Mucosa of descending colon (tissue), 3 donors: ENCODE measurements around the gene AP5S1. TPM values are rescaled to one million over a fixed set of nuclear protein-coding genes. Genes with fewer than 3 reads are reported as not detected.
"Not testable (repeated sequence)": the region's sequence is repeated elsewhere in the genome, so short reads cannot be mapped to it uniquely, and the experiment has no call there.

Experiments
- ATAC-seq: fragments of 200-7000 bp; cut with Tn5 transposase; one replicate; pipeline ENCODE4 v1.9.1; 2020; ENCODE audit warnings: mild to moderate bottlenecking, moderate library complexity
- DNase-seq, 3 donors: peaks; one replicate each; pipeline ENCODE4 v3.0.0-alpha.2; 2020
- H3K36me3 ChIP-seq: fragments of 200-600 bp; one replicate; pipeline ENCODE4 v1.8.0; 2021; ENCODE audit warnings: low read depth, mild to moderate bottlenecking
- H3K4me1 ChIP-seq: fragments of 200-600 bp; one replicate; pipeline ENCODE4 v1.8.0; 2021; ENCODE audit warnings: low read depth, mild to moderate bottlenecking
- H3K4me3 ChIP-seq: fragments of 200-600 bp; one replicate; pipeline ENCODE4 v1.8.0; 2021; ENCODE audit warnings: mild to moderate bottlenecking
- H3K9me3 ChIP-seq: fragments of 200-600 bp; one replicate; pipeline ENCODE4 v1.8.0; 2021; ENCODE audit warnings: mild to moderate bottlenecking
- CTCF ChIP-seq: fragments of 200-600 bp; IDR thresholded peaks from one replicate; pipeline ENCODE4 v1.8.0; 2022; ENCODE audit warnings: antibody characterized with exemption, mild to moderate bottlenecking
- intact Hi-C, 2 donors: fragments of 100-400 bp; cut with DNase I in 1 of 2; cut with micrococcal nuclease in 1 of 2; formaldehyde crosslinking; loops; one replicate each; pipeline versions ENCODE4 v1.11.0 to v1.11.1; 2022; cut with DNase I, micrococcal nuclease
- total RNA-seq, 3 donors: library from RNA; stranded (reverse); fragmentation: NEBNext Ultra II Directional in 2 of 3; extraction: Animal tissue kit (Norgen Biotek cat#: 25700) in 2 of 3; gene quantifications; one replicate each; pipeline versions ENCODE4 v1.2.1 to v1.2.4, GENCODE V29; 2021 to 2023
- donor health status: DM: no; HTN: no; CAD: no; lungs with moderate emphysema.
- donor health status: DM: no; HTN: no; CAD: no.
- donor health status: DM: no; HTN: yes; CAD: no.

AP5S1 gene
- total RNA-seq, 3 donors from 2014 or later = 13.0 to 18.6 (median 13.9) TPM

- TF ChIP-seq CTCF = no peak
- intact Hi-C loops = no loop called here
- Histone ChIP-seq H3K4me3 (no peak overlapping the region), H3K4me1 (peaks cover 40% of the 10 kb centered on the region), H3K9me3 (no peaks in the 10 kb centered on the region), H3K36me3 (no peaks in the 10 kb centered on the region)
- ATAC-seq = no peak
- peak in 1 of 3 donors; percentile 31 for DNase-seq
Measured at GRCh38 chr20:3787324-3788014, 32.9 kb upstream of the AP5S1 start.

- DNase-seq (peak; percentile 46 to 84 (median 54)), ATAC-seq (peak; percentile 56)
- TF ChIP-seq CTCF = no peak
- H3K36me3 ChIP-seq = no peaks in the 10 kb centered on the region
- H3K4me1 ChIP-seq = peaks cover 37% of the 10 kb centered on the region
- intact Hi-C loops = no loop called here
- no peak overlapping the region for H3K4me3 ChIP-seq
- no peaks in the 10 kb centered on the region for H3K9me3 ChIP-seq
Measured at GRCh38 chr20:3788685-3789155, 31.6 kb upstream of the AP5S1 start.

- H3K9me3 ChIP-seq, DNase-seq, intact Hi-C loops, ATAC-seq, H3K4me3 ChIP-seq, H3K36me3 ChIP-seq: not testable (repeated sequence)
- H3K4me1 ChIP-seq = peaks cover 34% of the 10 kb centered on the region
Measured at GRCh38 chr20:3789201-3789600, 31.1 kb upstream of the AP5S1 start.

- peaks cover 26% of the 10 kb centered on the region for H3K4me1 ChIP-seq
- ATAC-seq, H3K9me3 ChIP-seq, H3K4me3 ChIP-seq, intact Hi-C loops, H3K36me3 ChIP-seq, DNase-seq: not testable (repeated sequence)
Measured at GRCh38 chr20:3794168-3794567, 26.2 kb upstream of the AP5S1 start.

GRCh38 chr20:3794701-3795420 is 25.5 kb upstream of the AP5S1 start:
- TF ChIP-seq CTCF = no peak
- ATAC-seq = no peak

GRCh38 chr20:3795511-3796468 is 24.6 kb upstream of the AP5S1 start, which contains the start of gene CDC25B:
Gene CDC25B, plus strand, starts transcription at chr20:3796310. Its CDS starts 222 bp downstream, at chr20:3796532.
- peaks cover 34% of the 10 kb centered on the region for H3K4me1 ChIP-seq

More at GRCh38 chr20:3794701-3795420, 25.5 kb upstream of the AP5S1 start:
- Histone ChIP-seq H3K9me3 (no peaks in the 10 kb centered on the region), H3K4me1 (peaks cover 33% of the 10 kb centered on the region), H3K36me3 (no peaks in the 10 kb centered on the region), H3K4me3 (no peak overlapping the region)
- DNase-seq = peak in 1 of 3 donors; percentile 63
- intact Hi-C loops = no loop called here

More at GRCh38 chr20:3795511-3796468, 24.6 kb upstream of the AP5S1 start, which contains the start of gene CDC25B:
- intact Hi-C loops = no loop called here
- peak within 1 kb of the TSS; percentile 35 for H3K4me3 ChIP-seq
- DNase-seq (peak; percentile 96 to 98 (median 97)), ATAC-seq (peak; percentile 87)
- H3K36me3 ChIP-seq = no peaks in the 10 kb centered on the region
- no peak for TF ChIP-seq CTCF
- no peaks in the 10 kb centered on the region for H3K9me3 ChIP-seq
